GM12873 (cell line): ENCODE data around the gene USH2A.
A peak's percentile ranks its signal among the peaks of the same experiment; 100 is the strongest.

Source experiments
- TF ChIP-seq, protein P1 (sequence below): IDR thresholded peaks from 2 replicates; pipeline ENCODE4 v1.5.1; 2012; ENCODE audit warnings: low read depth, mild to moderate bottlenecking, moderate library complexity, low read length, control low read depth; ENCODE audit not compliant: insufficient read depth; ENCODE audit errors: missing control alignments

The USH2A gene

DNA sequence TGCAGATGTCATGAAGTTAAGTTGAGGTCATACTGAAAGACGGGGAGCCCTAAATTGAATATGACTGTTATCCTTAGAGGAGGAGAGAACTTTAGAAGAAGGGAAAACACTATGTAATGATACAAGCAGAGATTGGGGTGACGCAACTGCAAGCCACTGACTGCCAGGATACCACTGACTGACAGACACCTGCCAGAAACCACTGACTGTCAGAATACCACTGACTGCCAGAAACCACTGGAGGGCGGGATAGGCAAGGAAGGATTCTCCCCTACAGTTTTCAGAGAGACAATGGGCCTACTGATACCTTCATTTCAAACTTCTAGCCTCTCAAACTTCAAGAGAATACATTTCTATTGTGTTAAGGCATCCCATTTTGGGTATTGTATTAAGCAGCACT, 388.7 kb downstream of the USH2A start:
- TF ChIP-seq, protein P1, sequence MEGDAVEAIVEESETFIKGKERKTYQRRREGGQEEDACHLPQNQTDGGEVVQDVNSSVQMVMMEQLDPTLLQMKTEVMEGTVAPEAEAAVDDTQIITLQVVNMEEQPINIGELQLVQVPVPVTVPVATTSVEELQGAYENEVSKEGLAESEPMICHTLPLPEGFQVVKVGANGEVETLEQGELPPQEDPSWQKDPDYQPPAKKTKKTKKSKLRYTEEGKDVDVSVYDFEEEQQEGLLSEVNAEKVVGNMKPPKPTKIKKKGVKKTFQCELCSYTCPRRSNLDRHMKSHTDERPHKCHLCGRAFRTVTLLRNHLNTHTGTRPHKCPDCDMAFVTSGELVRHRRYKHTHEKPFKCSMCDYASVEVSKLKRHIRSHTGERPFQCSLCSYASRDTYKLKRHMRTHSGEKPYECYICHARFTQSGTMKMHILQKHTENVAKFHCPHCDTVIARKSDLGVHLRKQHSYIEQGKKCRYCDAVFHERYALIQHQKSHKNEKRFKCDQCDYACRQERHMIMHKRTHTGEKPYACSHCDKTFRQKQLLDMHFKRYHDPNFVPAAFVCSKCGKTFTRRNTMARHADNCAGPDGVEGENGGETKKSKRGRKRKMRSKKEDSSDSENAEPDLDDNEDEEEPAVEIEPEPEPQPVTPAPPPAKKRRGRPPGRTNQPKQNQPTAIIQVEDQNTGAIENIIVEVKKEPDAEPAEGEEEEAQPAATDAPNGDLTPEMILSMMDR = peak; percentile 16

- TF ChIP-seq, protein P1 = no peak
Measured at GRCh38 chr1:216032961-216033614, 390.2 kb downstream of the USH2A start.

GRCh38 chr1:216032284-216032683, 391.0 kb downstream of the USH2A start:
- TF ChIP-seq, protein P1 = no peak

GRCh38 chr1:216028631-216029030, 394.6 kb downstream of the USH2A start:
- TF ChIP-seq, protein P1 = no peak

GRCh38 chr1:216024546-216024945, 398.7 kb downstream of the USH2A start:
- TF ChIP-seq, protein P1 = no peak

DNA sequence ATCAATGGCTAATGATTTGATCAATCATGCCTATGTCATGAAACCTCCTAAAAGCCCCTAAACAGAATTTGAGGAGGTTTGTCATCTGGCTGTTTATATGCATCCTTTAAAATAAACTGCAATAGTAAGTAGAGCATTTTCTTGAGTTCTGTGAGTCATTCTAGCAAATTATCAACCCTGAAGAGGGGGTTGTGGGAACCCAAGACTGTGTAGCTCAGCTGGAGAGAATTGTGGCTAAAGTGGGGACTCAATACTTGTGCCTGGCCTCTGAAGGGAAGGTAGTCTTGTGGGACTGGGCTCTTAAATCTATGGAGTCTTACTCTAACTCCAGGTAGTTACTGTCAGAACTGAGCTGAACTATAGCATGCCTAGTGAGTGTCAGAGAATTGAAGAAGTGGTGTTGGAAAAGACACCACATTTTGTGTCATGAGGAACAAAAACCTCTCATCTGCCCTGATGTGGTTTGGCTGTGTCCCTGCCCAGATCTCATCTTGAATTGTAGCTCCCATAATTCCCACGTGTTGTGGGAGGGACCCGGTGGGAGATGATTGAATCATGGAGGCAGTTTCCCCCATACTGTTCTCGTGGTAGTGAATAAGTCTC, 402.4 kb downstream of the USH2A start:
- TF ChIP-seq, protein P1 = no peak

- TF ChIP-seq, protein P1 = no peak
Measured at GRCh38 chr1:216015116-216015515, 408.1 kb downstream of the USH2A start.
